PFSK-1 (cell line): ENCODE results near the gene DISC1.

ENCODE experiments used
- FOXP2 ChIP-seq: optimal IDR thresholded peaks from 2 replicates; pipeline ENCODE3; 2011; ENCODE audit warnings: borderline replicate concordance, control low read depth, inconsistent platforms; ENCODE audit not compliant: insufficient read depth; ENCODE audit errors: extremely low read length, extremely low read depth
- POLR2AphosphoS5 ChIP-seq: IDR thresholded peaks from 2 replicates; pipeline ENCODE4 v1.6.1; 2012; ENCODE audit warnings: low read depth, mild to moderate bottlenecking, control low read depth, low read length, moderate library complexity
- SIN3A ChIP-seq: IDR thresholded peaks from 2 replicates; pipeline ENCODE4 v1.6.1; 2012; ENCODE audit warnings: mild to moderate bottlenecking, low read length, moderate library complexity, borderline replicate concordance; ENCODE audit not compliant: insufficient read depth
- TAF1 ChIP-seq: IDR thresholded peaks from 2 replicates; pipeline ENCODE4 v1.6.1; 2012; ENCODE audit warnings: low read length, control low read depth, borderline replicate concordance; ENCODE audit not compliant: insufficient read depth
- TF ChIP-seq, protein P1 (sequence below), 2 experiments: IDR thresholded peaks; 2 replicates each; pipeline versions ENCODE4 v1.6.1 to v1.8.0; 2011 to 2012; ENCODE audit warnings: low read depth in 2 of 2, low read length in 2 of 2, control low read depth in 1 of 2, inconsistent platforms in 1 of 2, mild to moderate bottlenecking in 1 of 2, moderate library complexity in 1 of 2; ENCODE audit not compliant: insufficient read depth in 1 of 2

The DISC1 gene

GRCh38 chr1:231774719-231775335, 148.2 kb downstream of the DISC1 start:
- TF ChIP-seq POLR2AphosphoS5 (no peak), FOXP2 (no peak), SIN3A (no peak), TAF1 (no peak)
- TF ChIP-seq, protein P1, sequence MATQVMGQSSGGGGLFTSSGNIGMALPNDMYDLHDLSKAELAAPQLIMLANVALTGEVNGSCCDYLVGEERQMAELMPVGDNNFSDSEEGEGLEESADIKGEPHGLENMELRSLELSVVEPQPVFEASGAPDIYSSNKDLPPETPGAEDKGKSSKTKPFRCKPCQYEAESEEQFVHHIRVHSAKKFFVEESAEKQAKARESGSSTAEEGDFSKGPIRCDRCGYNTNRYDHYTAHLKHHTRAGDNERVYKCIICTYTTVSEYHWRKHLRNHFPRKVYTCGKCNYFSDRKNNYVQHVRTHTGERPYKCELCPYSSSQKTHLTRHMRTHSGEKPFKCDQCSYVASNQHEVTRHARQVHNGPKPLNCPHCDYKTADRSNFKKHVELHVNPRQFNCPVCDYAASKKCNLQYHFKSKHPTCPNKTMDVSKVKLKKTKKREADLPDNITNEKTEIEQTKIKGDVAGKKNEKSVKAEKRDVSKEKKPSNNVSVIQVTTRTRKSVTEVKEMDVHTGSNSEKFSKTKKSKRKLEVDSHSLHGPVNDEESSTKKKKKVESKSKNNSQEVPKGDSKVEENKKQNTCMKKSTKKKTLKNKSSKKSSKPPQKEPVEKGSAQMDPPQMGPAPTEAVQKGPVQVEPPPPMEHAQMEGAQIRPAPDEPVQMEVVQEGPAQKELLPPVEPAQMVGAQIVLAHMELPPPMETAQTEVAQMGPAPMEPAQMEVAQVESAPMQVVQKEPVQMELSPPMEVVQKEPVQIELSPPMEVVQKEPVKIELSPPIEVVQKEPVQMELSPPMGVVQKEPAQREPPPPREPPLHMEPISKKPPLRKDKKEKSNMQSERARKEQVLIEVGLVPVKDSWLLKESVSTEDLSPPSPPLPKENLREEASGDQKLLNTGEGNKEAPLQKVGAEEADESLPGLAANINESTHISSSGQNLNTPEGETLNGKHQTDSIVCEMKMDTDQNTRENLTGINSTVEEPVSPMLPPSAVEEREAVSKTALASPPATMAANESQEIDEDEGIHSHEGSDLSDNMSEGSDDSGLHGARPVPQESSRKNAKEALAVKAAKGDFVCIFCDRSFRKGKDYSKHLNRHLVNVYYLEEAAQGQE (IDR thresholded peaks at IDR 0.05; ENCODE audit: insufficient read depth in 1 of 2, low read depth in 2 of 2, low read length in 2 of 2), result no peak

GRCh38 chr1:231776010-231776756, 149.6 kb downstream of the DISC1 start:
- TF ChIP-seq POLR2AphosphoS5 (no peak), SIN3A (no peak), TAF1 (no peak)
- TF ChIP-seq, protein P1 (IDR thresholded peaks at IDR 0.05; ENCODE audit: insufficient read depth in 1 of 2, low read depth in 2 of 2, low read length in 2 of 2), result no peak

- no peak for TF ChIP-seq SIN3A
- TF ChIP-seq TAF1, result no peak
- TF ChIP-seq FOXP2, result no peak
Measured at GRCh38 chr1:231776757-231777062, 150.1 kb downstream of the DISC1 start.

GRCh38 chr1:231778009-231778719, 151.6 kb downstream of the DISC1 start:
- TF ChIP-seq, protein P1 (IDR thresholded peaks at IDR 0.05; ENCODE audit: insufficient read depth in 1 of 2, low read depth in 2 of 2, low read length in 2 of 2), result no peak
- no peak for TF ChIP-seq POLR2AphosphoS5
- TF ChIP-seq FOXP2, result no peak
- no peak for TF ChIP-seq SIN3A
- no peak for TF ChIP-seq TAF1

DNA sequence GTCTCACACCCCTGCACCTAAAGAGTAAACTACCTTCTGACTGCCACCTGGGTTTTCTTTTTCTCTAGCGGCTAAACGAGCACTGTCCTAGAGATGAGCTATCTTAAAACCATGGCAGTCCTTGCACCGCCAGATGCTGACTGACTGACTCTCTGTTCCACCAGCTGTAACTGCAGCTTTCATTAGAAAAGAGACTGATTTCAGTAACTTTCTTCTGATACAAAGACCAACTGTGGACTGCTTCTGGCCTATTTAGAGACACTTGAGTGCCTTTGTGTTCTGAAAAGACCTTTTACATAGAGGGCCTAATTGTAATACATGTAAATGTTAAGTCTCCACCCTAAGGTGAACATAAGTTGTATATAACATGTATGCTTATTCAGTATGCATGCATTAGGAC, 152.5 kb downstream of the DISC1 start:
- TF ChIP-seq, protein P1 (IDR thresholded peaks at IDR 0.05; ENCODE audit: insufficient read depth in 1 of 2, low read depth in 2 of 2, low read length in 2 of 2), result no peak
- TF ChIP-seq TAF1 (no peak), SIN3A (no peak)
